ENCODE data around the gene ADAMTS8. TPM values are rescaled to one million over a fixed set of nuclear protein-coding genes. Genes with fewer than 3 reads are reported as not detected.

The ADAMTS8 gene
- total RNA-seq, 4 donors from 2014 or later = 10.0 to 45.6 (median 34.0) TPM

- peak overlapping the region in 2 of 4 donors; percentile 8 to 32 for H3K27ac ChIP-seq
- no peaks in the 10 kb centered on the region for H3K9me3 ChIP-seq
- no peaks in the 10 kb centered on the region for H3K27me3 ChIP-seq
- H3K4me1 ChIP-seq = peaks cover 0 to 59% (median 6%) of the 10 kb centered on the region in 3 donors
- no peak for ATAC-seq
- 78 to 100% methylated on average over 1 to 7 of the region's 15 CpGs for WGBS, 2 donors (ENCODE audit: low coverage in 1 of 2)
- no peak overlapping the region for H3K4me3 ChIP-seq
- peaks cover 0 to 2% of the 10 kb centered on the region in 2 donors for H3K36me3 ChIP-seq
- TF ChIP-seq POLR2A (IDR thresholded peaks at IDR 0.05) = no peak
- no peak for TF ChIP-seq CTCF (IDR thresholded peaks at IDR 0.05)
- TF ChIP-seq POLR2AphosphoS5 (IDR thresholded peaks at IDR 0.05) = no peak
- no peak for TF ChIP-seq EP300 (IDR thresholded peaks at IDR 0.05)
These were observed 27.2 kb upstream of the ADAMTS8 start for GRCh38 chr11:130455483-130456127.

GRCh38 chr11:130454491-130455252 is 26.3 kb upstream of the ADAMTS8 start:
- TF ChIP-seq POLR2AphosphoS5 (IDR thresholded peaks at IDR 0.05) (no peak), CTCF (IDR thresholded peaks at IDR 0.05) (no peak), POLR2A (IDR thresholded peaks at IDR 0.05) (no peak), EP300 (IDR thresholded peaks at IDR 0.05) (no peak)
- H3K36me3 ChIP-seq = no peaks in the 10 kb centered on the region
- H3K4me3 ChIP-seq = no peak overlapping the region
- peaks cover 0 to 68% (median 6%) of the 10 kb centered on the region in 3 donors for H3K4me1 ChIP-seq
- H3K27me3 ChIP-seq = peaks cover 7% of the 10 kb centered on the region
- 38 to 52% methylated on average over 11 of the region's 12 CpGs for WGBS, 2 donors (ENCODE audit: low coverage in 1 of 2)
- H3K27ac ChIP-seq = peak overlapping the region in 2 of 4 donors; percentile 20 to 53
- H3K9me3 ChIP-seq = no peaks in the 10 kb centered on the region
- ATAC-seq = no peak

GRCh38 chr11:130452940-130453339 is 24.5 kb upstream of the ADAMTS8 start:
- Histone ChIP-seq H3K4me3 (no peak overlapping the region), H3K27ac (no peak overlapping the region), H3K4me1 (peaks cover 0 to 85% (median 6%) of the 10 kb centered on the region in 3 donors), H3K27me3 (peaks cover 19% of the 10 kb centered on the region), H3K9me3 (no peaks in the 10 kb centered on the region), H3K36me3 (no peaks in the 10 kb centered on the region)
- 68 to 75% methylated on average over 2 to 6 of the region's 6 CpGs for WGBS, 2 donors (ENCODE audit: low coverage in 1 of 2)
- no peak for TF ChIP-seq EP300 (IDR thresholded peaks at IDR 0.05)
- TF ChIP-seq POLR2A (IDR thresholded peaks at IDR 0.05) = no peak
- no peak for TF ChIP-seq POLR2AphosphoS5 (IDR thresholded peaks at IDR 0.05)
- no peak for TF ChIP-seq CTCF (IDR thresholded peaks at IDR 0.05)
- no peak for ATAC-seq

GRCh38 chr11:130452176-130452575 is 23.8 kb upstream of the ADAMTS8 start:
- Histone ChIP-seq H3K9me3 (no peaks in the 10 kb centered on the region), H3K27me3 (peaks cover 19% of the 10 kb centered on the region), H3K27ac (peak overlapping the region in 3 of 4 donors; percentile 82 to 87 (median 83)), H3K4me1 (peaks cover 0 to 84% (median 6%) of the 10 kb centered on the region in 3 donors), H3K36me3 (no peaks in the 10 kb centered on the region), H3K4me3 (peak overlapping the region in 1 of 2 donors; percentile 63)
- 72 to 75% methylated on average over 9 of the region's 9 CpGs for WGBS, 2 donors (ENCODE audit: low coverage in 1 of 2)
- no peak for ATAC-seq
- no peak for TF ChIP-seq POLR2AphosphoS5 (IDR thresholded peaks at IDR 0.05)
- TF ChIP-seq EP300 (IDR thresholded peaks at IDR 0.05) = no peak
- TF ChIP-seq CTCF (IDR thresholded peaks at IDR 0.05) = no peak
- TF ChIP-seq POLR2A (IDR thresholded peaks at IDR 0.05) = no peak
